ENCODE data around the gene DYNC1I1.

The DYNC1I1 gene

DNA sequence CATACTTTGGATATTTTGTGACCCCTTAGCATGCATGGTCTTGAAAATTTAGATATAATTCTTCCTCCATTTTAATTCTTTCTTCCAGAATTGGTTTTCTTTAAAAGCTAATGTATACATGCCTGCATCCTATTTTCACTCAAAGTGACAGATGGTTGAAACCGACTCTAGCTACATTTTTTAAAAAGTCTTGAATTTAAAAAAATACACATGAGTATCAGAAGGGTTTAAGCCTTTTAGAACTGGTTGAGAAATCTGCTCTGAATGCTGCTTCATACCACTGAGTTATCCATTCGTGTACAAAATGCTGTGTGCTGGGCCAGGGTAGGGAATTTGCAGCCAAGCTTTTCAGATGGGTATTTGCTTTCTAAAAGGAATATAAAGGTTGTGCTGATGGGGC is 16.5 kb downstream of the DYNC1I1 start:
- FAIRE-seq, result no peak

GRCh38 chr7:95793658-95794057 is 21.3 kb downstream of the DYNC1I1 start:
- FAIRE-seq (no peak), DNase-seq (ENCODE audit: low spot score) (no peak)

More for the DNA sequence above, 16.5 kb downstream of the DYNC1I1 start:
- DNase-seq (ENCODE audit: low spot score), result no peak

DNA sequence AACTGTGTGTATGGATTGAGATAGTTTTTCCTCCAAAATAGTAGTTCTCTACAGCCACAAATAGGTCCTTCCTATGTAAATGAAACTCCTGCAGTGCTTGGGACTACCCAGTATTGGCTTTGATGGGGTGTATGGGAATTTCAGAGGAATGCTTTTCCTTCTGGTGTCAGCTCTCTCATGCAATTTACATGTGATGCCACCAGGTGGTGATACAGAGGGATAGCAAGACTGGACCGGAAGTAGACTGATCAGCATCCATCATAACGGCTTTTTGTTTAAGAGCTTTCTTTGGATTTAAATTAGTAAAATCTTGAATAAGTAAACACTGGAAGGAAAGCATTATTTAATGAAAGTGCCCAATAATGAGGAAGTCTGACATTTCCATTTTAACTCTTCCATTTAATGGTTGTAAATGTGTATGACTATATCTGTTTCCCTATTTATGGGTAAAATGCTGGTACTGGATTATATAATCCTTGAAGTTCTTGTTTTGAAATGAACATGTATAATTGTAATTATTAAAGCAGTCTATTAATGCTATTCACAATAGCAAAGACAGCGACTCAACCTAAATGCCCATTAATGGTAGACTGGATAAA is 22.7 kb downstream of the DYNC1I1 start:
- peak; percentile 35 for FAIRE-seq
- peak; percentile 44 for DNase-seq (ENCODE audit: low spot score)

DNA sequence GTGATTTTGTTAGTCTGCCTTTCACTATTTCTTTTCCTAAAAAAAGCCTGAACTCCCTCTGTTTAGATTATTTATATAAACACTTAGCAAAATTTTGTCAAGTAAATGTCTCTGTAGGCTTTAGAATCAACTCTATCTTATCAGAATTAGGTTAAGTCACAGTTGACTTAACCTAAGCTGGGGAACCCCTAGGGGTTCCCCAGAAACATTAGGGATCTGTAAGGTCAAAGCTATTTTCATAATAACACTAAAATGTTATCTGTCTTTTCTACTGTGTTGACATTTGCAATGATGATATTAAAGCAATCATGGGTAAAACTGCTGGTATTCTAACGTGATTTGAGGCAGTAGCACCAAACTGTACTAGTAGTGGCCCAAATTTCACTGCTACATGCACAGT is 24.3 kb downstream of the DYNC1I1 start:
- DNase-seq (ENCODE audit: low spot score) (no peak), FAIRE-seq (no peak)

DNA sequence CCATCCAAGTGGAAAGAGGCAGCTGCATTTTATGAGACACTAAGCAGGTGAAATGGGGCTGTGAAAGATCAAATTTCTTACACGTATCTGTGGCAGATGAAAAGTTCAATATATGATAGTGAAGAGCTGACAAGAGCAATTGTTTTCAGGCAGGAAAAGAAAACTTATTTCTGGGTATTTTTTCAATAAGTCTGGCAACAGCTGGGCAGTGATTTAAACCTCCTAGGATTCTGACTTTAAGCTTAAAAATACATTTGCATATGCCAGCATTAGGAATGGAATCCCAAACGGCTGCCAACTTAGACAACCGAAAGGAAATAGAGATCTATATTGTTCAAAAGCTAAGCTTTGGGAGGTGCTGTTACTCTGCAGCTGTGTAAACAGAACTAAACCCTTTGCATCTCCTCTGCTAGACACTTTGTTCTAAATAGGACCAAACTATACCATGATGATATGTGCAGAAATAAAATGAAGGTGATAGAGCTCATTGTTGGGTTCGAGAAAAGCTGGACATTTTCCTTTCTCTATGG is 26.1 kb downstream of the DYNC1I1 start:
- DNase-seq (ENCODE audit: low spot score), result no peak
- no peak for FAIRE-seq

- FAIRE-seq (no peak), DNase-seq (ENCODE audit: low spot score) (no peak)
These were observed 28.4 kb downstream of the DYNC1I1 start for GRCh38 chr7:95800787-95801186.

- FAIRE-seq (no peak), DNase-seq (ENCODE audit: low spot score) (no peak)
These were observed 29.9 kb downstream of the DYNC1I1 start for GRCh38 chr7:95802270-95802669.

DNA sequence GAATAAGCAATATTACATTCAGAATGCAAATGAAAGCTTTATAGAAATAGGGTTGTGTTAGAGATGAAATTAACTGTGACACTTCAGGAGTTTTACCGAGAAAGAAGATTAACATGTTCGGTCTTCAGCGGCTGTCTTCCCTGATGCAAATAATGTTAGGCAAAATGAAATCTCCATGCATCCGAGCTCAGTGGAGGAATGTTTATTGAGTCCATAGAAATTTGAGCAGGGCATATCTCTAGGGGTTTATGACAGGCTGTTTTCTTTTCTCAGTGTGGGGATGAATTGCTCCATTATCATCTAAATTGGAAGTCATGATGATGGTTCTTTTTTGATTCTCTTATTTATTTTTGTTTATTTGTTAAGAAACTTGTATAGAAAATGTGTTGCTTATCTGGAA is 31.7 kb downstream of the DYNC1I1 start:
- no peak for DNase-seq (ENCODE audit: low spot score)
- no peak for FAIRE-seq

GRCh38 chr7:95805909-95806308 is 33.6 kb downstream of the DYNC1I1 start:
- DNase-seq (ENCODE audit: low spot score), result no peak
- FAIRE-seq, result no peak

DNA sequence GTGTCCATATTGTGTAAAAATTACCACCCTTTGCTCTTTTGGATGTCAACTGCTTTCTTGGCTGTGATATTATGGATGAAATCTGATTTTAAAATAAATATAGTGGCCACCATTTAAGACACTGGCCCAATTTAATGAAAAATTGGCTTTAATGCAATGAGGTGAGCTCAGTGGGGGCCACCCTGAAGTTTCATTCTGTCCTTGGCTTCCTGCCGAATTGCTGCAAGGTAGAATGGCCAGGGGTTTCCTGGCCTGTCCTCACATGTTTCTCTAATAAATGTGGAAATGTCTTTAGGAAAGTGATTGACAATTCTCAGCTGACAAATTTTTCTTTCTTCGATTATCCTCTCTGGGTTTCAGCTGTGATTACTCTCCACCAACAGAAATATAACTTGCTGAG is 36.0 kb downstream of the DYNC1I1 start:
- DNase-seq (ENCODE audit: low spot score), result no peak
- FAIRE-seq, result no peak

DNA sequence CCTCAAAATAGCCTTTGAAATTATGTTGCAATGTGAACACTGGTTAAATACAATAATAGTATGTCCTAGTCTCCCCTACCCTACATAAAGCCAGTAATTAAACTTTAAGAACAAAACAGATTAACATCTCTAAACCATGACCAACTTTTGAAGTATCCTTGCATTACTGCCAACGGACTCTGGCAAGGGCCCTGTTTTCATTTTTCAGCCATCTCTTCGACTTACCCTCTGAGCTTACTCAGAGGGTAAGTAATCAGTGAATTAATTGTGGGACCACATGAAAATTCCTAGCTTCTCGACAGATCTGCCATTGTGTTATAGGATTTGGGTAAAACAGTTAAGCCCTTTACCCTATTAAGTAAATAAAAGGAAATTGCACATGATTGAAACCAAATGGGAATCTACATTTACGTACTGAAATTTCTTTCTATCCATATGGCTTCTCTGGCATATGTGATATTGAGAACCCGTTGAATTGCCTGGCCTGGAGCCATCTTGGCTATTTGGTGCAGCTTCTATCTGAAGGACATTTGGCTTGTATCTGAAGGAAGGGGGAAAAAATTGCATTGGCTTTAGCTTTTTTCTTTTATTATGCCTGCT is 39.6 kb downstream of the DYNC1I1 start:
- FAIRE-seq (no peak), DNase-seq (ENCODE audit: low spot score) (no peak)

- FAIRE-seq, result no peak
These were observed 42.4 kb downstream of the DYNC1I1 start for GRCh38 chr7:95814721-95815120.

DNA sequence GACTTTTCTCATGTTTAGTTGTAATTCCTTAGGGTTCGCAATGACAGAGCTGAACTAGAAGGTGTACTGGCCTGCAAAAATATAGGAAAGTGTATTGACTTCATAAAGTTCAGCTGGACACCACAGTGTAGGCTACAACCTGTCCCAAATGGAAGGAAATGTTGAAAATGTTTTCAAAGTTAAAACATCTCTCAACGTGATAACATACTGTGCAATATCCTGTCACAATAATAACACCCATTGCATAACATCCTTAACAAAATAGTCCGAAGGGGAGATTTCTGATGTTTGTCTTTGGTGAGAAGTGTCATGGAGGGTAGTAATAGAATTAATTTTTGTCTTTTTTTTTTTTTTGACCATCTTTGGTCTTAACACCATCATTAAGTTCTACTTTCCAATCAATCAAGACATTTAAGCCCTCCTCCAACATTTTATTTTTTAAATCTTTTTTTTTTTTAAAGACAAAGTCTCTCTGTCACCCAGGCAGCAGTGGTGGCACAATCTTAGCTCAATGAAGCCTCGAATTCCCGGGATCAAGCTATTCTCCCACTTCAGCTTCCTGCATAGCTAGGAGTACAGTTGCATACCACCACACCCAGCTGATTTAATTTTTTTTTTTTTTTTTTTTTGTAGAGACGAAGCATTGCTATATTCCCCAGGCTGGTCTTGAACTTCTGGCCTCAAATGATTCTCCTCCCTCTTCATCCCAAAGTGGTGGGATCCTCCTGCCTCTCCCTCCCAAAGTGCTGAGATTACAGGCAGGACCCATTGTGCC is 45.7 kb downstream of the DYNC1I1 start:
- FAIRE-seq (no peak), DNase-seq (ENCODE audit: low spot score) (no peak)

More at GRCh38 chr7:95814721-95815120, 42.4 kb downstream of the DYNC1I1 start:
- DNase-seq (ENCODE audit: low spot score), result no peak

DNA sequence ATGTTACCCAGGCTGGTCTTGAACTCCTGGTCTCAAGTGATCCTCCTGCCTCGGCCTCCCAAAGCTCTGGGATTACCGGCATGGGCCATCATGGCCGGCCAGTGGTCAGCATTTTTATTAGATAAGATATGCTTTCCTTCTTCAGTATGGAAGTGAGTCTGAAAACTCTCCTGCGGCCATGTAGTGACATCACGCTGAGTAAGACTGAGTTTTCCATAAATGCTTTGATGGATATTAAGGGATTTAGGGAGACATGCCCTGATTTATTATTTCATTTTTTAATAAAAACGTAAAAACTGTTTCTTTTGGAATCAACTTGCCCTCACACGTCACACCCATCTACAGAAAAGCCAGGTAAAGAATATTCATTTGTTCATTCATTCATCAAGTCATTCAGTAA is 48.4 kb downstream of the DYNC1I1 start:
- FAIRE-seq (no peak), DNase-seq (ENCODE audit: low spot score) (no peak)

DNA sequence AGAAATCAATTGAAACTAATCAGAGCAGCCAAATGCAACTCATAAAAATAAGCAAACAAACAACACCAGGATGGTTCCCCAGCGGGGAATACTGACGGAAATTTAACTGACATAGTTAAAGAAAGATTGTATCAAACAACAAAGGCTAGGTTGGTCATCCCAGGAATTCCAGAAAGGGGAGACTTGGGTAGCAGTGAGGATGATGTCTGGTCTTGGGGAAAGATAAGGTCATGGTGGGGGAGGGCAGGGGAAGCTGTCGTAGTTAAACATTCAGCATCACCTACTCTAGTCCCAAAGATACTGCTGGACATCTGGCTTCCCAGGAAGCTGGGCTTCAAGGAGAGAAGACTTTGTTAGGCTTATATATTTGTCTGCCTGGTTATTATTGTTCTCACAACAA is 50.4 kb downstream of the DYNC1I1 start:
- FAIRE-seq, result no peak
- no peak for DNase-seq (ENCODE audit: low spot score)

GRCh38 chr7:95824616-95825015 is 52.3 kb downstream of the DYNC1I1 start:
- DNase-seq (ENCODE audit: low spot score), result no peak
- FAIRE-seq, result no peak

DNA sequence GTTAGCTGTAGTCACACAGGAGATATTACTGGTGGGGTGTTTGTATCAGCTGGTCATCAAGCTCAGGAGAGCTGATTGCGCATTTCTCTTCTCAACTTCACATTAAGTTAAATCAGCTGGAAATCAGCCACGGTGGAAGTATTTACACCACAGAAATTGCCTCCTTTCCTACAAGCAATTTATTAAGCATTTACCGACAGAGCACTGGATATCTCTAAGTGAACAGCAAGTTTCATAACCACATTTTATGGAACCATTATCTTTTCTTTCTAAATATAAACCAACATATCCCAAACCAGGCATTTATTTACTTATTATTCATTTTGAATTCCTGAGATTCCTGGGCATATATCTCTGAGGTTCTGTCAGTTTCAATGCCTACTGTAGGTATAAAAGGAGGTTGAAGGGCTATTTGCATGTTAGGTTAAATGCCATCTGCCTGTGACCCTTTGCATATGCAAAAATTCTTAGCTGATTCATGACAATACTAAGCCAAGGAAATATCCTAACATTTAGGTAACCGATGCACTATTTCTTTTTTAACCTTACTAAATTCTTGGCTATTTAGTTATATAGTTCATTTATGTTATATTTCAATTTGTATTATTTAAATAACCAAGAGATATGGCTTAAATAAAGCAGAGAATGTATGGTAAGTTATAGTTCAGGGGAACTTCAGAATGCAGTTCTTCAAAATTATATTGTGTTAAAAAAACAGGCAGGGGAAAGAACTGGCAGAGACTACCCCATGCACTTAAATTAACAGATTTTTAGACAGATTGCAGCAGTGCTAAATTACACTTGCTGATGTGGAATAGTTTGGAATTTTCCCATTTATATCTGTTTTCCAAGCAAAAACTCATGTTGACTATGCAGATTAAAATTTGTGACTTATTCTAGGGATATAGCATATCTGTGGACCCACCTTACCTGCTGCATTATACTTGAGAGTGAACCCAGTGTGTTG is 56.8 kb downstream of the DYNC1I1 start:
- DNase-seq (ENCODE audit: low spot score) (no peak), FAIRE-seq (no peak)

GRCh38 chr7:95840953-95841950 is 68.9 kb downstream of the DYNC1I1 start:
- DNase-seq (ENCODE audit: low spot score) (peak; percentile 30), FAIRE-seq (no peak)

DNA sequence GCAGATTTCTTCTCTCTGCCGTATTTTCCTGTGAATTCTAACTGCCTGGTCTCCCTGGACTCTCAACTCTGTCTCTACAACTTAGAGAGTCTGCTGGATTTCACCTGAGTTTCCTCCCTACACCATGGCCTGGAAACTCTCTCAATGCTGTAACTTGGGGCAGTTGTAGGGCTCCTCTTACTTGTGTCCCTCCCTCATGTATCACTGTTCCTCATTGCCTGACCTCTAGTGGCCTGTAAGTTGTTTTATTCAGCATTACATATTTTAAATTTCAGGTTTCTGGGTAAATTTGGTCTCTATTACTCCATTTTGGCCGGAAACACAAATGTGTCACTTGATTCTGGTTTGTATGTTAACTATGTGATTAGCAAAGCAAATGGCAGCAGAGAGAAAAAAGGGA is 70.9 kb downstream of the DYNC1I1 start:
- FAIRE-seq (no peak), DNase-seq (ENCODE audit: low spot score) (no peak)

DNA sequence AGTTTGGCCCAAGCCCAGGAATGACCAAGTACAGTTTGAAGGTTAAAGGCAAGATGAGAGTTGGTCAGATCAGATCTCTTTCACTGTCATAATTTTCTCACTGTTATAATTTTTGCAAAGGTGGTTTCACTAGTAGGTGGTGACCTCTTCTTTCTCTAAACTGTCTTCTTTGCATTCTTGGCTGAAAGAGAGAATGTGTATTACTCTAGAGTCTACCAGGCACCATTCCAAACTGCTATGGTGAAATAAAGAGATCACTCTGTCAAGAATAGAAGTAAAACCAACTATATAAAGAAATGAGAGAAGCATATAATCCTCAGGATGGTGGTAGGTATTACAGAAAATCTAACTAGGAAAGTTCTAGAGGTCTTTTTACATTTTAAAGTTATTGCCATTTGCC is 72.7 kb downstream of the DYNC1I1 start:
- DNase-seq (ENCODE audit: low spot score) (no peak), FAIRE-seq (no peak)
